GM23338 (cell line): Measurements from ENCODE around the gene UCKL1.

Experiments
- EZH2 ChIP-seq: fragments of 200-600 bp; sonication (generic); IDR thresholded peaks from one replicate; pipeline ENCODE4 v1.8.0; 2017; ENCODE audit warnings: antibody characterized with exemption, mild to moderate bottlenecking, low read depth; ENCODE audit not compliant: unreplicated experiment
- EZH2phosphoT487 ChIP-seq: fragments of 200-600 bp; sonication (generic); IDR thresholded peaks from one replicate; pipeline ENCODE4 v1.8.1; 2018; ENCODE audit warnings: antibody characterized with exemption; ENCODE audit not compliant: unreplicated experiment
- JUNB ChIP-seq: IDR thresholded peaks from one replicate; pipeline ENCODE4 v1.6.1; 2016; ENCODE audit warnings: antibody characterized with exemption; ENCODE audit not compliant: unreplicated experiment
- NANOG ChIP-seq: IDR thresholded peaks from 2 replicates; pipeline ENCODE4 v1.6.1; 2016; ENCODE audit warnings: antibody characterized with exemption, borderline replicate concordance
- POLR2AphosphoS5 ChIP-seq: IDR thresholded peaks from 2 replicates; pipeline ENCODE4 v1.6.1; 2016; ENCODE audit warnings: antibody characterized with exemption, low read depth
- REST ChIP-seq: IDR thresholded peaks from one replicate; pipeline ENCODE4 v1.6.1; 2018; ENCODE audit warnings: antibody characterized with exemption; ENCODE audit not compliant: unreplicated experiment
- TF ChIP-seq, protein P1 (sequence below), 2 experiments: fragments of 200-600 bp in 1 of 2; sonication (generic) in 1 of 2; conservative IDR thresholded peaks; 2 replicates each; pipeline versions ENCODE4 v1.5.1 to v1.6.1; 2016 to 2017; ENCODE audit warnings: antibody characterized with exemption in 2 of 2, low read depth in 2 of 2, mild to moderate bottlenecking in 2 of 2, moderate library complexity in 1 of 2

- TF ChIP-seq EZH2 (no peak), EZH2phosphoT487 (no peak), POLR2AphosphoS5 (no peak), REST (no peak), JUNB (no peak), NANOG (no peak)
- TF ChIP-seq, protein P1, sequence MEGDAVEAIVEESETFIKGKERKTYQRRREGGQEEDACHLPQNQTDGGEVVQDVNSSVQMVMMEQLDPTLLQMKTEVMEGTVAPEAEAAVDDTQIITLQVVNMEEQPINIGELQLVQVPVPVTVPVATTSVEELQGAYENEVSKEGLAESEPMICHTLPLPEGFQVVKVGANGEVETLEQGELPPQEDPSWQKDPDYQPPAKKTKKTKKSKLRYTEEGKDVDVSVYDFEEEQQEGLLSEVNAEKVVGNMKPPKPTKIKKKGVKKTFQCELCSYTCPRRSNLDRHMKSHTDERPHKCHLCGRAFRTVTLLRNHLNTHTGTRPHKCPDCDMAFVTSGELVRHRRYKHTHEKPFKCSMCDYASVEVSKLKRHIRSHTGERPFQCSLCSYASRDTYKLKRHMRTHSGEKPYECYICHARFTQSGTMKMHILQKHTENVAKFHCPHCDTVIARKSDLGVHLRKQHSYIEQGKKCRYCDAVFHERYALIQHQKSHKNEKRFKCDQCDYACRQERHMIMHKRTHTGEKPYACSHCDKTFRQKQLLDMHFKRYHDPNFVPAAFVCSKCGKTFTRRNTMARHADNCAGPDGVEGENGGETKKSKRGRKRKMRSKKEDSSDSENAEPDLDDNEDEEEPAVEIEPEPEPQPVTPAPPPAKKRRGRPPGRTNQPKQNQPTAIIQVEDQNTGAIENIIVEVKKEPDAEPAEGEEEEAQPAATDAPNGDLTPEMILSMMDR (conservative IDR thresholded peaks at IDR 0.05; ENCODE audit: low read depth in 2 of 2) = no peak
These were observed 40.7 kb downstream of the UCKL1 start for GRCh38 chr20:63915471-63915870.
